Glomerular visceral epithelial cell (primary cell): ENCODE results near the gene ANXA3.
"Not testable (repeated sequence)": the region's sequence is repeated elsewhere in the genome, so short reads cannot be mapped to it uniquely, and the experiment has no call there.

Experiments used
- DNase-seq: peaks from one replicate; pipeline ENCODE4 v3.0.0-alpha.2; 2016; ENCODE audit errors: extremely low spot score

Gene ANXA3

DNA sequence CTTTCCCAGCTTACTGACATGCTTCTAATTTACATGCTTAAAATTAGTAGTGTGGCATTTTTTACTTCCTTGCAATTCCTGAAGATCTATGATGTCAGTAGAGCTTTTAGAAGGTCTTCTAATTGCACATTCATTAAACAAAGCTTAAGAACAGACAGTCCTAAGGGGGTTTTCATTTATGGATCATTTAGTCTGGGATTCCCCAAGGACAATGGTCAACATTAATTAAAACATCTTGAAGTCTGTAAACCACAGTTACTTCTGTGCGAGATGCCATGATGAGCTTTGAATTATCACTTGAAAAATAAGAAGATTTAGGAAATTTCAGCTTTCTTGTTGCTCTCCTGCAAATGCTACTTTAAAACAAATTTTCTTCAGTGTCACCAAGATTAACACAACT is 20.2 kb downstream of the ANXA3 start:
- DNase-seq: no peak

DNA sequence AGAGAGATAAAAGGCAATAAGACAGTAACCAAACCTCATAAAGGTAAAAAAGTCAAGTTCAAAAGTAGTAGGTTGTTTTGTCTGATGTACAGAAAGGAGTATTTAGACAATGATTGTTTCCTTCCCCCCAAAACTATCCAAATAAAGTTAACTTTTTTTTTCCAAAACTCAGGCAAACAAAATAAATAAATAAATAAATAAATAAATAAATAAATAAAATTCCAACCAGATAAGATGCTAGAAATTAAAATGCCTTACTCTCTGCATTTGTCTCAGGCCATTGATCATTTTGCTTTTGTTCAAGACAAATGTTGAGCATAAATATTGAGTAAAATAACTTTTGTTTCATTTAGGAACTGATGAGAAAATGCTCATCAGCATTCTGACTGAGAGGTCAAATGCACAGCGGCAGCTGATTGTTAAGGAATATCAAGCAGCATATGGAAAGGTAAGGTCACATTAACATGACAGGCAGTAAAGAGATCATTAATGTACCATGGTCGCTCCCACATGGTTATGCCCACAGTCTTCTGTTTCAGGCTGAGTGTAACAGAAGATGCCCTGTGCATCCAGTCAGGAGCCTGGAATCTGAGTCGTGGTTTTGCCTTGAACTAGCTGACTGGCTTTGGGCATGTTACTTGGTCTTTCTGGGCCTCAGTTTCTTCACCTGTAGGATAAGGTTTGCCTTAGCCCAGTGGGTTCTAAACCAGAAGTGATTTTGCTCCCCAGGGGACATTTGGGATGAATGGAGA is 27.3 kb downstream of the ANXA3 start:
- no peak for DNase-seq

DNA sequence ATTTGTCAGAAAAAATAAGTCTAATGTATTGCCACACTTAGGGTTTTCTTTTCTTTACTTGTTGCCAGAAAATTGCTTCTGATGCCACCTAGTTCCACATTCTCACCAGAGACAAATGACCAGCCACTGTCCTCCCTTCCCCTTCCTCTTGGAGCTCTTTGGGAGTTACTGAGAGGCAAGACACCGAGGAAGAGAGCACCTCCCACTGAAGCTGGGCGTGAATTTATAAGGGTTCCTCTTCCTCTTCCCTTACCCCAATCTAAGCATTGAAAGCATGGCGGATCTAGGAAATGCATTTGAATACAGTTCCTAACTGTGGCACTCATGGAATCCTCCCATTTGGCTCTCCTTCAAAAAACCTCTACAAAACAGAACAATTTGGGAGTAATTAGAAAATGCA is 30.0 kb downstream of the ANXA3 start:
- DNase-seq: no peak

DNA sequence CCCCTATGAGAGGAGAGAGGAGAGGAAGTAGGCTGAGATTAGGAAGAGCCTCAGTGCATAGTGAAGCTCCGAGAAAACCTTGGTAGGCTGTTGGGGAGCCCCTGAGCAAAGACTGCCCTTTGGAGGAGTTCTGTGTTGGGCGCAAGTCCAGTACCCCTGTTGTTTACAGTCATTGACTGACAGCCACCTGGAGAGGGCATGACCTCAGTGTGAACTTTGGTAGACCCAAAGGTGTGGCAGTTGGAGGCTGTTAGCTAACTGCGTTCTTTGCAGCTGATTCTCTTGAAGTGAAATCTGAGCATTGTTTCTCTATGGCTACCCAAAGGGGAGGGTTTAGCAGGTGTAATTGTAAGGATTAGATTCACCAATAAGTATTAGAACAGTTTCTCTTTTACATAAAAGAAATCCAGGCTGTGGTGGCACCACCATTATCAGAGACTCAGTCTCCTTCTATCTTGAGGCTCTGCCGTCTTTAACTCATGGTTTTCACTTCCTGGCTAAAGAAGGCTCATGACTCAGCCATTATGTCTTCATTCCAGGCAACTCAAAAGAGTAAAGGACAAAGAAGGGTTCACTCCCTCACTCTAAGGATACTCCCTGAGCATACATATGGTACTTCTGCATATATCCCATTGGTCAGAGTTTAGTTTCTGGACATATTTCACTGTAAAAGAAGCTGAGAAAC is 33.4 kb downstream of the ANXA3 start:
- no peak for DNase-seq

DNA sequence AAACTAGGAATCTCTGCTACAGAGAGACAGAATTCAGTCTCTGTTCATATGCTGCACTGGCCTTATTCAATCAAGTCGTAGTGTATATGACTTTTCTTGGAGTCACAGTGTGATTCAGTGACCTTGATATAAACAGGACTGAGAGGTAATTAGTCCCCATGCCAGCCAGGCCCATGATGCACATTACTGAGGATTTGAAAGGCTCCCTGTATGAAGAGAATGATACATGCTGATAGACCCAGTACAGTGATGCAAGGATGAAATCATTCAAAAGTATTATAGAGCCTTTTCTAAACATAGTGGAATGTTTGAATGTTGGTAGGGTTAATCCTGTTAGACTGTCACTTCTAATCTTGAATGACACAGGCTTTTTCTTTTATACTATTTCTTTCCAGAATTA is 34.1 kb downstream of the ANXA3 start:
- no peak for DNase-seq

DNA sequence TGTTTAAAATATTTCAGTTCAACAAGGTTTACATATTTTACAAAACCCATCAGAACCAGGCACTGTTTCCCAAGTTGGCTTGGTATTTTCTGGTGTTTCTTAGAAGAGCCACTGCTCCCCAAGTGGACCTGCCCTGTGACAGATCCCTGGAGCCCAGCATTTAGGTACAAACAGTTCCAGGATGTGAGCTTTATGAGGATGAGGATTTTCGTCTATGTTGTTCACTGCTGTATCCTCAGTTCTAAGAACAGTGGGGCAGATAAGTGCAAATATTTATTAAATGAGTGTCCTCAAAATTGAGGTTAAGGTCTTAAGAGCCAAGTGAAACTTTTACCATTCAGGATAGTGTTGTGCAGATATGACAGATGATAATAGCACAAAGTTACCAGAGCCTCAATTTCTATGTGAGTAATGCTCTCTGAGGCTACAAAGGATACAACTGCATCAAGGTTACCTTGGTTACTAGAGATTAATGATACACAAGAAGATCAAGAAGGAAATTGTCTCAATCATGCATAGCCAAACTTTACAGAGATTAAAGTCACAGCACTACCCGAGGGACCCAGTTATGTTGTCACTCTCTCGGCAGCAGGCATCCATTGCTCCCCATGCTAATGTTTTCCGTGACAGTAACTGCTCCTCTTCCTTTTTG is 37.5 kb downstream of the ANXA3 start:
- no peak for DNase-seq

DNA sequence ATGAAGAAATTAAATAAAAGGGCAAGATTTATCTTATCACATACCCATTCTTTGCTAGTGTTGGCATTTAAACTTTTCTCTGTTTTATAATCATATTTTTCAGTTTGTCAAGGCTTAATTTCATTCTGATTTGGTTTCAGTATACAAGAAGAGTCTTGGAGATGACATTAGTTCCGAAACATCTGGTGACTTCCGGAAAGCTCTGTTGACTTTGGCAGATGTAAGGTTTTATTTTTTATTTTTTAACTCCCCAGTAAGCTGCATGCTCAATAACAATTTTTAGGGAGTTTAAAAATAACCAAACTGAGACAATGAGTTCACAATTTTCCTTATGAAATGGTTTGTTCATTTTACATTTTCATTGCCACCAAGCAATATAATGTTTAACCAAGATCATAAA is 39.8 kb downstream of the ANXA3 start:
- no peak for DNase-seq

DNA sequence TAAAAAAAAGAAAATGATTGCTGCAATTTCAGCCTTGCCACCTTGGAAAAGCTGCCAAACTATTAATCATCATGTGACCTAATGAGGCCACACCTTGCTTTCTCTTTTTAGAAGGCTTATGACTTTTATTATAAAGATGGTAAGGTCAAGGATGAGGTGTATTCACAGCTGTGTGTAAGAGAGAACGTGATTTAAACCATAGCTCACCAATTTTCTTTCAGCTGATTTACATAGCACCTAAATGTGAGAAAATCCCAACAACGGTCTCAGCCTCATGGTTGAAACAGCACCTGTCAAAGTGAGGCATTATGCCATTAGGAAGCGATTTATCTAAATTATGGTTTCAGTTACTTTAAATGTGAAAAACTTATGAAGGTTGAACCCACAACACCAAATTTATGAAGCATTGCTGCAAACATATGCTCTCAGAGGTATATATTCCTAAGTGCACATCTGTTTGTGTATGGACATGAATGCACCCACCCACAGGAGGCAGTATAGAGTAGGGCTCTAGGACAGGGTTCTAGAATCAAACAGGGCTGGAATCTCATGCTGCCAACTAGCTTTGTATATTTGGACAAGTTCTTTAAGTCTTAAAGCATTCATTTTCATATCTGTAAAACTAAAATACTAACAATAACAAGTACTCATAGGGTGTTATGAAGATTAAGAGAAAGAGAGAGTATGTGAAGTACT is 40.7 kb downstream of the ANXA3 start:
- DNase-seq: no peak

DNA sequence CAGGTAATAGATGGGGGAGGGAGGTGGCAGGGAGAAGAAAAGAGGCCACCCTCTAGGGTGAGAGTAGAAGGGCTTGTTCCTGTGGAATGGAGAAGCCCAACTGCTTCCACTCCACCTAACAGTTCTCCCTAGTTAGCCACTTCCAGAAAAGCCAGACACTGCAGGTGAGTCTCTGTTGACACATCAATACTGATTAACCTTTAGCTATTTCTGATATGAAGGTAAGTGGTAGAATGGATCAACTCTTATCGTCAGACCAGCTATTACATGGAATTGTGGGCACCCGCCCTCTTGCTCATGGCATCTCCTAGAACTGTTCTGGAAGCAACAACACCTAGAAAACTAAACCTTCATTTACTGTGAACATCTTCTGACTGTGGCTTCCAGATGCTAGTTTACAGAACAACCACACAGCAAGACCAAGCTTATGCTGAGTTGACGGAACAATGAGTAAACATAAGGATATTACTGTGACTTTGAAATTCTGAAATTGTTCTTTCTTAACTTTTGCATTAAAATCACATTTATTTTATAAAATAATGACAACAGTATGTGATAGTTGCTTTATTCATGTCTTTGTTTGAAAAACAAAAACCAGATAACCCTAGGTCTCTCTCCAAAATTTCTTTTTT is 44.7 kb downstream of the ANXA3 start:
- no peak for DNase-seq

DNA sequence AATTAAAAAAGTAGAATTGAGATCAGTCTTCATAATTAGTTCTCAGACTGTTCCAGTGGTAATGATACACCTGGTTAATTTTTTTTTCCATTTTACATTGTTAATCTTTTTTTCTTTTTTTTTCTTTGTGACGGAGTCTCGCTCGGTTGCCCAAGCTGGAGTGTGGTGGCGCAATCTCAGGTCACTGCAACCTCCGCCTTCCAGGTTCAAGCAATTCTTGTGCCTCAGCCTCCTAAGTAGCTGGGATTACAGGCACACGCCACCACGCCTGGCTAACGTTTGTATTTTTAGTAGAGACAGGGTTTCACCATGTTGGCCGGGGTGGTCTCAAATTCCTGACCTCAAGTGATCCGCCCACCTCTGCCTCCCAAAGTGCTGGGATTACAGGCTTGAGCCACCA is 46.9 kb downstream of the ANXA3 start:
- not testable (repeated sequence) for DNase-seq

DNA sequence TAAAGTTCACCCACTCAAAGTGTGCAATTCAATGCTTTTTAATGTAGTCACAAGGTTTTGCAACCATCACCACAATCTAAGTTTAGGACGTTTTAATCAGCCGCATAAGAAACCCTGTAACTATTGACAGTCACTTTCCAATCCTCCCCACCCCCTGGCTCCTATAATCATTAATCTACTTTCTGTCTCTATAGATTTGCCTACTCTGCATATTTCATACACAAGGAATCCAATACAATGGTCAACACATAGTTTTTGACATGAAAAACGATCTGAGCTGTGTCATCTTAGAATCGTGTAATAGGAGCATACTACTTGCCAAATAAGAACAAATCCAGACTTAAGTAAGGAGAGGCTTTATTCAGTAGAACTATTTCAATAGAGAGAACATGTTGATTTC is 47.6 kb downstream of the ANXA3 start:
- no peak for DNase-seq

DNA sequence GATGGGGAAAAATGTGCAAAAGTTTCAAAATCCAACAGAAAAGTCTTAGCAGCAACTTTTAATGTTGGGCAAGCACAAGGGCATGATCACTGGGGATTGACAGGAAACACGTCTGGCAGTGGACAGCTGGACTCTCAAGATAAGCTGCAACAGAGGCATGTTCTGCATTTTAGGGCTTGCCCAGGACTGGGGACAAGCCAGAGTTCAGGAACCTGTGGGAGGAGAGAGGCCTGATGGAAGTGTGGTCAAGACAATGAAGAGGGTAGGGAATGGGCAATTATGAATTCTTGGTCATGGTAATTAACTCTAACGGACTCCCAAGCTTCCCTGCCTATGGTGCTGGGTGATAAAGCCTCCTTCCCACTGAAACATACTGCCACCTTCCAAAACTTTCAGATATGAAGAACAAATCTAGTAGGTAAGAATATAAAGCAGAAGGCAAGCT is 48.4 kb downstream of the ANXA3 start:
- no peak for DNase-seq

DNA sequence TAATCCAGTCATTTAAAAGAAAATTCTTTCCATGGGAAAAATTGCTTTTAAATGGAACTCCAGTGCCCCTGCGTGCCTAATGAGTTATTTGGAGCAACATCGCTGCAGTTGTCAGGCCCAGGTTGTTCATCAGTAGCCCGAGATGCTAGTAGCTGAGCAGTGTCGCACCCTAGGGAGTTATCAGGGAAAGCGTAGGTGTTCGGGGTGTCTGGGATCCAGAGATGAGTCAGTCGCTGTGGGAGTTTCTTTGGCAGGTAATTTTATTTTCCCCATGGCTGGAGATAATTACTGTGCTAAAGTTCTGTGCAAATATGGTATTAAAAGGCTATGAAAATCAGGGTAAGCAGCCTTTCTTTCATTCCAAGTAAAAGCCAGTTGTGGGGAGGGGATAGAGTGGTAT is 49.4 kb downstream of the ANXA3 start:
- no peak for DNase-seq

DNA sequence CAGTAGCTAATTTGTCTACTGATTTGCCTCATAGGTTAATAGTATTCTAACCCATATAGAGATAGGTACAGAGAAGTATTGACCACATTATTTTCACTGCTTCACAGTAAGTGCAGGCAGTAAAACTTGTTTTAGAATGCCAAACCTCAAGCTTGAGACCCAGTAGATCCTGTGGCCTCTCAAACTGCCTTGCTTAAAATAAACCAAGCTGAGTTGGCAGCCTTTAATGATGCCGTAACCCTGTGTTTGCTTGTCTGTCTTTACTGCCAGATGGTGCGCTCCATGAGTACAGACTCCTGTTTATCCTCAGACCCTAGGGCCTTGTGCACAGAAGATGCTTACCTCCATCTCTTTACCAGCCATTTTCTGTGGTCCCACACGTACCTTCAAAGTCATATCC is 50.8 kb downstream of the ANXA3 start:
- no peak for DNase-seq

DNA sequence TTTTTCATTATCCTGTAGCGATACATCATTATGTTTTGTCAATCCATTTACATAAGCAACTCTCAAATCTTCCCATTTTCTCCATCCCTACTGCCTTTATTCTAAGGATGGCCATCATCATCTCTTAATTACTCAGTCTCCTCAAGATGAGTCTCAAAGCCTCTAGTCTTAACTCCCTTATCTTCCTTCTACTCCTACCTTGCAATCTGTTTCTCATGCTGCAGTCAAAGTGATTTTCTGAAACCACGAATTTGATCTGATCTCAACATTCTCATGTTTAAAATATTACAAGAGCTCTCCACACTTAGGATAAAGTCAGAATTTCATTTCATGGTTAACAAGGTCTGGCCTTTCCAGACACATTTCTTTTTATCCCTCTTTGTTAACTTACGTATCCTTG is 51.8 kb downstream of the ANXA3 start:
- DNase-seq: no peak

DNA sequence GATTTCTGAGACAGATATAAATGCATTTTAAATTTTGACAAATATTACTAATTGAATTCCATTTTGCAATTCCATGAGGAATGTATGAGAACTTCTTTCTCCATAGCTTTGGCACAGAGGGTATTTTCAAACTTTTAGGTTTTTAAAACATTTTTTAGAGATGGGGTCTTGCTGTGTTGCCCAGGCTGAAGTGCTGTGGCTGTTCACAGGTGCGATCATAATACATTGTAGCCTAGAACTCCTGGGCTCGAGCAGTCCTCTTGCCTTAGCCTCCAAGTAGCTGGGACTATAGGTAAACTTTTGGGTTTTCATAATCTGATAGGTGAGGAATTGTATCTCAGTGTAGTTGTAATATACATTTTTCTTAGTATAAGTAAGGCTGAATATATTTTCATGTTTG is 53.4 kb downstream of the ANXA3 start:
- no peak for DNase-seq

DNA sequence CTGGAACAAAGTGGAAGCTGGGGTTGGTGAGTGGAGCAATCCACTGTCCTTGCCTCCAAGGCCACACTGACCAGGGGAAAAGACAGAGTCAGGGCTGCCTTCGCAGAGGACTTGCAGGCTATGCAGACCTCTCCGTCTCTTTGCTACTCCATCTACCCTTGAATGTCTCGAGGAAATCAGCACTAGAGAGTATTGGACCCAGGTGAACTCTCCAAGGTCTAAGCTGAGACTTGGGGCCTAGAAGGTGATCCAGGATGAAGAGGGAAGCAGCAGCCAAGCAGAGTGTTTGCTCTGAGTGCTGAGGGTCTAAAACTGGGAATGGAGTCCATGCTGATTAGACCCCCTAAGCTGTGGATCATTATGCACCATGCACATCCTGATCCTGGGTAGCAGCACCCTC is 54.5 kb downstream of the ANXA3 start:
- no peak for DNase-seq

DNA sequence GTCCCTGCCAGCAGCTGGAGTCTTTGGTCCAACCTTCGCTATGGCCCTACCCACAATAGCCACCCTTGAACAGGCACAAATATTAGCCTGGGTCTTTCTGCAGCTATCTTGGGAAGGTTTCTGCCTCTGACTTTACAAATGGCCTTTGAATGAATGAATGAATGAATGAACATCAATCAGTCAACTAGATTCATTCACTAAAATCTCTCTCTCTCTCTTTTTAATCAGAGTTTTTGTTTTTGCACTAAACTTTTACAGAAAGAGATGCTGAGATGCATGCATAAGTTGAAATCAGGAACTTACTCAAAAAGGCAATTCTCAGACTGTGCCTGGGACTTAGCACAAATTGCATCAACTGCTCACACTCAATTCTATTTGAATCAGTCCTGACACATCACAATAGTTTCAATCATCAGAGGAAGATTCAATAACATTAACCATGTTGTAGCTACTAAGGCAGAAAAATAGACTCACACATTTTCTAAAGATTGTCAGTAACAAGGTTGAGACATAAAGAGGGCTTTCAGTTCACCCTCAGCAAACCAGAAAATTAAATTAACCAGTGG is 55.0 kb downstream of the ANXA3 start:
- no peak for DNase-seq

DNA sequence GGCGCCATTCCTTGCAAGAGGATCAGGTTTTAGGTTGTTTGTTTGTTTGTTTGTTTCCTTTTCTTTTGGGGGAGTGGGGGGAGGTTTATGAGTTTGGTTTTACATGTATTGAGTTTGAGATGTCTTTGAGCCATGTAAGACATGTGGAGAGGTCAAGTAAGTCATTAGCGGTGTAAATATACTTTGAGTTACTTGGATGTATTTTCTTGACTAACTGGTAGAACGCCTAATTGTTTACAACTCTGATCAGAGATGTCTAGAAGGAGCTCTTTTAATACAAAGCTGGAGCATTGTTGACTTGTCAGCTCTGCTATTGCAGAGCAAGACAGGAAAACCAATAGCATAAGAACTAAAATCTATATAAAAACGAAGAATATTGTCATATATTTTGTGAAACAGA is 57.1 kb downstream of the ANXA3 start:
- DNase-seq: no peak

DNA sequence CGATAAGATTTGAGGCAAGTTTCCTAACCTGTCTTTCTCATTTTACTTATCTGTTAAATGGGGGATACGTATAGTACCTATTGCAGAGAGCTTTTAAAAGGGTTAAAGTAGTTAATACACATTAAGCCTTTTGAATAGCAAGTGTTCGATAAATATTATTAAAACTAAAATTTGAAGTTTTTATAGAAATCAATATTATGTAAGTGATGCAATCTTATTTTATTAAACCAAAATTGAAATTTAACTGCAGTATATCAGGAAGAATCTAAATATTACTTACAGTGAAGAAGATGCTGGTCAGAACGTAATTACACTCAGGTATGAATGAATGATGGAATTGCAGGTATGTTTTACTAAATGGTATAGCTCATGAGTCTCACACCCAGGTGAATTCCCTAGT is 58.0 kb downstream of the ANXA3 start:
- DNase-seq: no peak

DNA sequence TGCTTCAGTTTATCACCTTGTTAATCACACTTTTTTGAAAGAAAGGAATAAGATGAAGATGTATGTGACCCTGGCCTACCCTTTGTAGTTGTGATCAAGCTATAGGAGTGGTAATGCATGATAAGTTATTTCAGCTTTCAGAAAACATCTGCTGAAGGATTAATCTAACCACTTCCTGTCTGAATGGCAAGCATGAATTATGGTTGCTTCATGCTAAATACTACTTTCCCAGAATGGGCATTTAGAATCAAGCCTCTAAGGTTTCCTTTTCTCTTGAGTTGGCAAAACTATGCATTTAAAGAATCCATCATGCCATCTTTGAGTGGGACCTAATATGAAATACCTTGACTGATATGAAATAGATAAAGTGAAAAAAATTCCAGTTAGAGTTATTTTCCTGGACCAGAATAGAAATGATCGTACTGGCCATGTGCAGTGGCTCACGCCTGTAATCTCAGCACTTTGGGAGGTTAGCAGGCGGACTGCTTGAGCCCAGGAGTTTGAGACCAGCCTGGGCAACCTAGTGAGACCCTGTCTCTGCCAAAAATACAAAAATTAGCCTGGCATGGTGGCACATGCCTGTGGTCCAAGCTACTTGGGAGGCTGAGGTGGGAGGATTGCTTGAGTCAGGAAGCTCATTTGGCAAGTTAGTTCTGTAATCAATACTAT is 59.1 kb downstream of the ANXA3 start:
- DNase-seq: peak; percentile 25
